Neural progenitor cell (in vitro differentiated cells): ENCODE results near the gene DHRS1. TPM values are rescaled to one million over a fixed set of nuclear protein-coding genes. Genes with fewer than 3 reads are reported as not detected.

ENCODE experiments used
- DNase-seq: peaks from one replicate; pipeline ENCODE4 v3.0.0-alpha.2; 2016; ENCODE audit warnings: low spot score
- H2AFZ ChIP-seq: fragments of 200-600 bp; sonication (generic); replicated peaks from 2 replicates; pipeline ENCODE4 v1.6.1; 2016; ENCODE audit warnings: antibody characterized with exemption
- H3F3A ChIP-seq: fragments of 200-600 bp; sonication (generic); 2 replicates; pipeline ENCODE4 v1.6.1; 2016; ENCODE audit warnings: antibody characterized with exemption, low read depth
- H3K27ac ChIP-seq: fragments of 200-600 bp; sonication (generic); 2 replicates; pipeline ENCODE4 v1.5.1; 2016; ENCODE audit warnings: mild to moderate bottlenecking
- H3K27me3 ChIP-seq: fragments of 200-600 bp; sonication (generic); 2 replicates; pipeline ENCODE4 v1.6.1; 2016; ENCODE audit warnings: mild to moderate bottlenecking, moderate library complexity
- H3K36me3 ChIP-seq: fragments of 200-600 bp; sonication (generic); 2 replicates; pipeline ENCODE4 v1.5.1; 2016
- H3K4me1 ChIP-seq: fragments of 200-600 bp; sonication (generic); 2 replicates; pipeline ENCODE4 v1.6.1; 2016; ENCODE audit warnings: mixed run types
- H3K4me2 ChIP-seq: fragments of 200-600 bp; sonication (generic); 2 replicates; pipeline ENCODE4 v1.6.1; 2016
- H3K4me3 ChIP-seq: fragments of 200-600 bp; sonication (generic); 2 replicates; pipeline ENCODE4 v1.5.1; 2016
- H3K79me2 ChIP-seq: fragments of 200-600 bp; sonication (generic); 2 replicates; pipeline ENCODE4 v1.6.1; 2016; ENCODE audit warnings: low read depth
- H3K9ac ChIP-seq: fragments of 200-600 bp; sonication (generic); 2 replicates; pipeline ENCODE4 v1.6.1; 2016
- H3K9me3 ChIP-seq: fragments of 200-600 bp; sonication (generic); 2 replicates; pipeline ENCODE4 v1.5.1; 2016; ENCODE audit warnings: low read depth
- H4K20me1 ChIP-seq: fragments of 200-600 bp; sonication (generic); 2 replicates; pipeline ENCODE4 v1.6.1; 2016; ENCODE audit warnings: low read depth
- H3K27ac Mint-ChIP-seq: 3 replicates; pipeline ENCODE4 v1.8.0; 2021; ENCODE audit warnings: mixed read lengths
- H3K27me3 Mint-ChIP-seq: 2 replicates; pipeline ENCODE4 v1.8.0; 2022; ENCODE audit warnings: low read depth, mild to moderate bottlenecking, inconsistent platforms, moderate library complexity, mixed read lengths; ENCODE audit not compliant: insufficient read depth
- H3K36me3 Mint-ChIP-seq: 3 replicates; pipeline ENCODE4 v1.8.0; 2021; ENCODE audit warnings: mixed read lengths
- H3K4me1 Mint-ChIP-seq: 3 replicates; pipeline ENCODE4 v1.8.0; 2021; ENCODE audit warnings: mixed read lengths
- H3K4me3 Mint-ChIP-seq: 3 replicates; pipeline ENCODE4 v1.8.0; 2021; ENCODE audit warnings: mild to moderate bottlenecking, moderate library complexity, mixed read lengths
- H3K9me3 Mint-ChIP-seq: 3 replicates; pipeline ENCODE4 v1.8.0; 2020; ENCODE audit warnings: mixed read lengths
- EZH2 ChIP-seq: fragments of 200-600 bp; sonication (generic); IDR thresholded peaks from 2 replicates; pipeline ENCODE4 v1.6.1; 2017; ENCODE audit warnings: antibody characterized with exemption, mild to moderate bottlenecking, moderate library complexity
- EZH2phosphoT487 ChIP-seq: fragments of 200-600 bp; sonication (generic); IDR thresholded peaks from 2 replicates; pipeline ENCODE4 v1.6.1; 2017; ENCODE audit warnings: antibody characterized with exemption
- total RNA-seq: library from RNA; depleted of rRNA; stranded (reverse); fragments of >200 nt; gene quantifications from 2 replicates; pipeline ENCODE4 v1.2.3, GENCODE V29; 2015; ENCODE audit warnings: low replicate concordance
- TF ChIP-seq, protein P1 (sequence below): fragments of 200-600 bp; sonication (generic); IDR thresholded peaks from 2 replicates; pipeline ENCODE4 v1.5.1; 2017; ENCODE audit warnings: antibody characterized with exemption, mild to moderate bottlenecking

DHRS1 gene
- total RNA-seq, 1 donor from 2014 or later, result 19.7 TPM

DNA sequence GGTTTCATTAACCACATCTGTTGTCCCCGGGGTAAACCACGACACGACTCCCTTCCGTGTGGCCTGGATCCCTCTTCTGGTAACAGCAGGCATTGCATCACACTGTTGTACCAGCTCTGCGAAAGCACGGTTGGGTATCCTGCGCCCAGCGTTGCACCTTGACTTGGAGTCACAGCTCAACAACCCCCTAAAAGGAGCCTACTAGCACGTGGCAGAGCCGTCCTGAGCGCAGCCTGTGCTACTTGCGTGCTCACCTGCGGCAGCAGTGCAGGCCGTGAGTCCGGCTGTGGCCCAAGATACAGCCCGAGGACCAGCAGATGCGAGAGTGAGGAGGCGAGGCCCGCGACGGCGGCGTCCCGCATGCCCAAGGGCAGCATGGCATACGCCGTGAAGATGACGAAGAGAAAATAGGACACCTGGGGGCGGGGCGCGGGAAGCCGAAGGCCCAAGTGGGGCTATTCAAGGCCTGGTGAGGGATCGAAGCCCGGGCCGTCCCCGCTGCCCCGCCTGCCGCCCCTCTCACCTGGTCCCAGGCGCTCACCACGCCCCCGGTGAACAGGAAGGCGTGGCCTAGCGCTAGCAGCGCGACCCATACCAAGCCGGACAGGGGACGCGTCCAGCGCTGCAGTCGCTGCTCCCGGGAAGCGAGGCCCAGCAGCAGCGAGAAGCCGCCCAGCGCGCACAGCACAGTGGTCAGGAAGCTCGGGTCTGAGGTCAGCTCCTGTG lies 32.9 kb upstream of the DHRS1 start:
- peak; percentile 81 for DNase-seq
- Histone ChIP-seq H3K4me3 (peak overlapping the region; percentile 37), H3F3A (peaks cover 22% of the 10 kb centered on the region), H3K36me3 (no peaks in the 10 kb centered on the region), H3K79me2 (no peaks in the 10 kb centered on the region), H4K20me1 (peaks cover 7% of the 10 kb centered on the region), H3K4me1 (peaks cover 4% of the 10 kb centered on the region), H3K27me3 (peaks cover 92% of the 10 kb centered on the region), H3K4me2 (peak overlapping the region; percentile 75), H2AFZ (peak overlapping the region; percentile 78), H3K27ac (no peak overlapping the region), H3K9me3 (no peaks in the 10 kb centered on the region), H3K9ac (no peak overlapping the region)
- Mint-ChIP-seq H3K4me1 (peaks cover 14% of the 10 kb centered on the region), H3K27ac (no peak overlapping the region), H3K4me3 (peak overlapping the region; percentile 70), H3K27me3 (peaks cover 64% of the 10 kb centered on the region), H3K36me3 (no peaks in the 10 kb centered on the region), H3K9me3 (peaks cover 5% of the 10 kb centered on the region)
- TF ChIP-seq, protein P1, sequence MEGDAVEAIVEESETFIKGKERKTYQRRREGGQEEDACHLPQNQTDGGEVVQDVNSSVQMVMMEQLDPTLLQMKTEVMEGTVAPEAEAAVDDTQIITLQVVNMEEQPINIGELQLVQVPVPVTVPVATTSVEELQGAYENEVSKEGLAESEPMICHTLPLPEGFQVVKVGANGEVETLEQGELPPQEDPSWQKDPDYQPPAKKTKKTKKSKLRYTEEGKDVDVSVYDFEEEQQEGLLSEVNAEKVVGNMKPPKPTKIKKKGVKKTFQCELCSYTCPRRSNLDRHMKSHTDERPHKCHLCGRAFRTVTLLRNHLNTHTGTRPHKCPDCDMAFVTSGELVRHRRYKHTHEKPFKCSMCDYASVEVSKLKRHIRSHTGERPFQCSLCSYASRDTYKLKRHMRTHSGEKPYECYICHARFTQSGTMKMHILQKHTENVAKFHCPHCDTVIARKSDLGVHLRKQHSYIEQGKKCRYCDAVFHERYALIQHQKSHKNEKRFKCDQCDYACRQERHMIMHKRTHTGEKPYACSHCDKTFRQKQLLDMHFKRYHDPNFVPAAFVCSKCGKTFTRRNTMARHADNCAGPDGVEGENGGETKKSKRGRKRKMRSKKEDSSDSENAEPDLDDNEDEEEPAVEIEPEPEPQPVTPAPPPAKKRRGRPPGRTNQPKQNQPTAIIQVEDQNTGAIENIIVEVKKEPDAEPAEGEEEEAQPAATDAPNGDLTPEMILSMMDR, result peak; percentile 67
- TF ChIP-seq EZH2, result peak; percentile 48
- peak; percentile 14 for TF ChIP-seq EZH2phosphoT487

DNA sequence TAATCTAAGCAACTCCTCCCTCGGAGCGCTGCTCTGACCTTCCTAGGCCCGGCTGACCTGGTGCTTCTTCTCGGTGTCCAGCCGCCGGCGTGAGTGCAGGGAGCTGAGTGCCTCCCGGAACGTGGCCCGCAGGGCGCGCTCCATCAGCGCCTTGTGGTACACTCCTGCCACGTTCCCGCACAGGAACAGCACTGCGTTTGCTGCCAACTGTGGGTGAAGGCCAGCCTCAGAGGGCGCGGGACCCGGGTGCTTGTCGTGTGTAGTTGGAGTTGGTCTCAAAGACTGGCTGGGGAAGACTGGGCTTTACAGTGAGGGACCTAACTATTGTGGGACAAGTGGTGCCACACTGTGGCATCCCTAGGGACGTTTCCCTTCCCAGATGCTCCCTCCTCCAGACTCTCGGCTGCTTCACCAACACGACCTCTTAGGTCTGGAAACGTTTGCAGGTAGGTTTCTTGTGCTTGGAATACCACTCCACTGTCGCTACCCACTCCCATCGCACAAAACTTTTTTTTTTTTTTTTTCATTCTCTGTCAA lies 32.2 kb upstream of the DHRS1 start:
- H3K9ac ChIP-seq, result no peak overlapping the region
- peak overlapping the region; percentile 75 for H3K4me2 ChIP-seq
- no peak for DNase-seq
- Mint-ChIP-seq H3K4me1 (peaks cover 14% of the 10 kb centered on the region), H3K27ac (no peak overlapping the region), H3K36me3 (no peaks in the 10 kb centered on the region), H3K9me3 (peaks cover 4% of the 10 kb centered on the region), H3K27me3 (peaks cover 60% of the 10 kb centered on the region), H3K4me3 (peak overlapping the region; percentile 70)
- H3K36me3 ChIP-seq, result no peaks in the 10 kb centered on the region
- no peak overlapping the region for H3K27ac ChIP-seq
- H3F3A ChIP-seq, result peaks cover 22% of the 10 kb centered on the region
- H3K9me3 ChIP-seq, result no peaks in the 10 kb centered on the region
- peaks cover 85% of the 10 kb centered on the region for H3K27me3 ChIP-seq
- peaks cover 4% of the 10 kb centered on the region for H3K4me1 ChIP-seq
- TF ChIP-seq EZH2 (no peak), EZH2phosphoT487 (no peak)
- TF ChIP-seq, protein P1, result no peak
- no peaks in the 10 kb centered on the region for H3K79me2 ChIP-seq
- no peak overlapping the region for H2AFZ ChIP-seq
- H3K4me3 ChIP-seq, result peak overlapping the region; percentile 37
- H4K20me1 ChIP-seq, result peaks cover 7% of the 10 kb centered on the region

DNA sequence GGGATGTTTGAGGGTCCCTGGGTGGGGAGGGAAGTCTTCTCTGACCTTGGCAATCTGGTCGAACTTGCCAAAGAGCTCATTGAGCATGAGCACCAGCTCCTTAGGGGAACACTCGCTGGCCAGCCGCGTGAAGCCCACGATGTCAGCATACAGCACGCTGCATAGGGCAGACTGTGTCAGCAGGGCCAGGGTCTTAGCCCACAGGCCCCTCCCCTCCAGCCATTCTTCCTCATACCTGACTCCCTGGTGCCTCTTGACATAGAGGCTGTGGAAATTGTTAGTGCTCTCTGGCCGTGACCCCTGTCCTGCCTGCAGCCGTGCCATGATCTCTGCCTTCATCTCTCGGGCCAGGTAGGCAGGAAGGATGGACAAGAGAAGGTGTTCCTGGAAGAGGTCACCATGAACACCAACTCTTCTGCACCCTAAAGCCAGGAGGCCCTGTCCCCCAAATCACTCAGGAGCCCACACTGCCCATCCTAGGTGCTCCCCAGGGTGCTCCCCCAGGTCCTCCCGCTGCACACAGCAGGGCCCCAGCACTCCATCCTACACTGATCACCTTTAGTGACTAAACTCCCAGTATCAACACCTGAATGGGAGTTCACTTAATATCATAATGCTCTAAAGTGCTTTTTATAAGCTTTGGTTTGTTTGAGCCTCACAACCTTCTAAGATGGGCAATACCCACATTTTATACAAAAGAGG lies 31.5 kb upstream of the DHRS1 start:
- Mint-ChIP-seq H3K9me3 (peaks cover 4% of the 10 kb centered on the region), H3K4me1 (peaks cover 14% of the 10 kb centered on the region), H3K36me3 (no peaks in the 10 kb centered on the region), H3K4me3 (no peak overlapping the region), H3K27ac (no peak overlapping the region), H3K27me3 (peaks cover 55% of the 10 kb centered on the region)
- H2AFZ ChIP-seq, result no peak overlapping the region
- TF ChIP-seq EZH2, result no peak
- TF ChIP-seq, protein P1, result no peak
- no peak for TF ChIP-seq EZH2phosphoT487
- no peaks in the 10 kb centered on the region for H3K79me2 ChIP-seq
- no peak overlapping the region for H3K4me3 ChIP-seq
- peaks cover 7% of the 10 kb centered on the region for H4K20me1 ChIP-seq
- no peak overlapping the region for H3K4me2 ChIP-seq
- no peak for DNase-seq
- H3K9ac ChIP-seq, result no peak overlapping the region
- peaks cover 79% of the 10 kb centered on the region for H3K27me3 ChIP-seq
- no peak overlapping the region for H3K27ac ChIP-seq
- no peaks in the 10 kb centered on the region for H3K36me3 ChIP-seq
- peaks cover 4% of the 10 kb centered on the region for H3K4me1 ChIP-seq
- peaks cover 22% of the 10 kb centered on the region for H3F3A ChIP-seq
- no peaks in the 10 kb centered on the region for H3K9me3 ChIP-seq
